Natural killer cell (primary cell): ENCODE data around the gene SOAT2. TPM values are rescaled to one million over a fixed set of nuclear protein-coding genes. Genes with fewer than 3 reads are reported as not detected.

Source experiments
- ATAC-seq, 3 donors: fragments of 150-1000 bp in 2 of 3; fragments of 200-7000 bp in 1 of 3; cut with Tn5 transposase; 1 replicate in 1 of 3; 2 replicates in 2 of 3; pipeline ENCODE4 v1.10.0; 2021; ENCODE audit warnings: mild to moderate bottlenecking in 2 of 3, moderate library complexity in 2 of 3
- DNase-seq, 2 donors: peaks; one replicate each; pipeline versions ENCODE4 v3.0.0 to v3.0.0-alpha.2; 2013 to 2021; ENCODE audit warnings: mixed read lengths in 1 of 2
- H3K27ac ChIP-seq: one replicate; pipeline ENCODE4 v1.5.1; 2013; ENCODE audit warnings: mild to moderate bottlenecking, low read length
- H3K27me3 ChIP-seq: one replicate; pipeline ENCODE4 v1.6.1; 2013; ENCODE audit warnings: low read length; ENCODE audit not compliant: control insufficient read depth, insufficient read depth
- H3K36me3 ChIP-seq: one replicate; pipeline ENCODE4 v1.6.1; 2013; ENCODE audit warnings: low read length; ENCODE audit not compliant: control insufficient read depth, insufficient read depth
- H3K4me1 ChIP-seq: one replicate; pipeline ENCODE4 v1.6.1; 2013; ENCODE audit warnings: low read length; ENCODE audit not compliant: control insufficient read depth, insufficient read depth
- H3K4me3 ChIP-seq: one replicate; pipeline ENCODE4 v1.5.1; 2013; ENCODE audit warnings: low read length
- H3K9me3 ChIP-seq: one replicate; pipeline ENCODE4 v1.6.1; 2013; ENCODE audit warnings: low read length; ENCODE audit not compliant: control insufficient read depth, insufficient read depth
- H3K27ac Mint-ChIP-seq, 2 donors: one replicate each; pipeline ENCODE4 v1.8.0; 2022; ENCODE audit warnings: mild to moderate bottlenecking in 2 of 2, mixed read lengths in 2 of 2, moderate library complexity in 1 of 2
- H3K27me3 Mint-ChIP-seq, 2 donors: one replicate each; pipeline ENCODE4 v1.8.0; 2022; ENCODE audit warnings: low read depth in 2 of 2, mixed read lengths in 2 of 2
- H3K36me3 Mint-ChIP-seq: one replicate; pipeline ENCODE4 v1.8.0; 2022; ENCODE audit warnings: mixed read lengths
- H3K4me1 Mint-ChIP-seq, 2 donors: one replicate each; pipeline ENCODE4 v1.8.0; 2022; ENCODE audit warnings: mixed read lengths in 2 of 2
- H3K4me3 Mint-ChIP-seq: one replicate; pipeline ENCODE4 v1.8.0; 2022; ENCODE audit warnings: mild to moderate bottlenecking, moderate library complexity, mixed read lengths
- H3K9me3 Mint-ChIP-seq, 2 donors: one replicate each; pipeline ENCODE4 v1.8.0; 2022; ENCODE audit warnings: mixed read lengths in 2 of 2
- CTCF ChIP-seq: fragments of 200-600 bp; IDR thresholded peaks from one replicate; pipeline ENCODE4 v1.8.0; 2022; ENCODE audit warnings: antibody characterized with exemption
- WGBS: methylation state at CpG from one replicate; pipeline ENCODE4 v1.1.7; 2013; ENCODE audit warnings: missing lambda C conversion rate; ENCODE audit not compliant: insufficient coverage; 5-methylcytosine and 5-hydroxymethylcytosine counted together
- intact Hi-C: fragments of 100-400 bp; cut with micrococcal nuclease; formaldehyde crosslinking; loops from one replicate; pipeline ENCODE4 v1.14.2; 2022
- total RNA-seq, 4 donors: library from RNA; stranded (reverse); fragments of 120-200 nt in 1 of 4; gene quantifications; one replicate each; pipeline versions ENCODE4 v1.2.3 to v1.2.4, GENCODE V29; 2013 to 2022

The SOAT2 gene
- total RNA-seq, 3 donors from 2014 or later (not counting 1 experiment from before 2014, with no cell fraction given), result not detected

DNA sequence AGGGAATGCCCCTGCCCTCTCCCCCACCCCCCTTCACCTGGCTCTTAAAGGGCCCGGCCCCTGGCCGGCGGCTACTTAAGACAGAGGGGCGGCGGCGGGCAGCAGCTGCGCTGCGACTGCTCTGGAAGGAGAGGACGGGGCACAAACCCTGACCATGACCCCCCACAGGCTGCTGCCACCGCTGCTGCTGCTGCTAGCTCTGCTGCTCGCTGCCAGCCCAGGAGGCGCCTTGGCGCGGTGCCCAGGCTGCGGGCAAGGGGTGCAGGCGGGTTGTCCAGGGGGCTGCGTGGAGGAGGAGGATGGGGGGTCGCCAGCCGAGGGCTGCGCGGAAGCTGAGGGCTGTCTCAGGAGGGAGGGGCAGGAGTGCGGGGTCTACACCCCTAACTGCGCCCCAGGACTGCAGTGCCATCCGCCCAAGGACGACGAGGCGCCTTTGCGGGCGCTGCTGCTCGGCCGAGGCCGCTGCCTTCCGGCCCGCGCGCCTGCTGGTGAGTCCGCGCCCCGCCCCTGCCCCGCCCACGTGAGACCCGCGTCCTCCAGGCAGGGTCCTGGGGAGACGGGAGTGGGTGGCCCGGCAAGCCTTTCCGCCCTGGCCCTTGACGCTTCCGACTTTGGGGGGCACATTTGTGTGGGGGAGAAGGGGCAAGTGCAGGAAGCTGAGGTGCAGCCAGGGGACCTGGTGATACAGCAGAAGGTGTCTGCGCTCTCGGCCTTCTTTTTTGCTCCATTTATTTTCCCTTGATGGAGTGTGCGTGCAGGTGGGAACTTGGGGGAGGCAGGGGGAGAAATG is 5.5 kb upstream of the SOAT2 start, which contains the start of gene IGFBP6:
IGFBP6 (plus strand) TSS at position 104 of the 790 bp plus-strand sequence; CDS start at position 155, 51 bp downstream.
- no peak within 1 kb of the TSS for H3K27ac ChIP-seq
- H3K4me1 ChIP-seq, result peaks cover 40% of the 10 kb centered on the region
- WGBS, result under 1% methylated on average over 51 of the region's 51 CpGs

DNA sequence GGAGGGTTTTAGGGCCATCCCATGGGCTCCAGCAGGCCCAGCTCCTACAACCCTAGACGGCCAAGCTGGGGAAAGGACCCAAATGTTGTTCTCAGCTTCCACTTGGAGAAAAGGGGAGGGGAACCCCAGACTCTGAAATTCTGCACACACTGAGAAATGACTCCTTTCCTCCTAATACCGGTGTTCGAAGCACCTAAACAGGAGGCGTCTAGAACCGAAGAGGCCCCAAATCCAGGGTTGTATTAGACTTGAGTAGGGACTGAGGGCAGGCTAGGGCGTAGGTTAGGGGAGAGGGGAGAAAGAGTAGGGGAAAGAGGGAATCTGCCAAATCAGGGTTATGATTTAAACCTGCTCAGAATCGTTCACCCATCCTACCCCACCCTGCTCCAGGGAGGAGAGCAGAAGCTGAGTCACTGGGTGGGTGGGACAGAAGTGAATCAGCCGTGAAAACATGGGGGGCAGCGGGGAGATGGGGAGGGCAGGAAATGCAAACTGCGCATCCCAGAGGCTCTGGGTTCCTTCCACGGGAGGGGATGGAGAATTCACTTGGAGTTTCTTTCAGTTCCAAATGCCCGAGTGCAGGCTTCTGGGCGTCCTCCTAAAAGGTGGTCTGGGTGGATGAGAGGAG is 4.8 kb upstream of the SOAT2 start:
- Histone ChIP-seq H3K9me3 (no peaks in the 10 kb centered on the region), H3K4me3 (no peak overlapping the region), H3K36me3 (no peaks in the 10 kb centered on the region), H3K27me3 (peaks cover 3% of the 10 kb centered on the region), H3K27ac (no peak overlapping the region), H3K4me1 (peaks cover 47% of the 10 kb centered on the region)
- H3K36me3 Mint-ChIP-seq, result no peaks in the 10 kb centered on the region
- peaks cover 0 to 9% of the 10 kb centered on the region in 2 donors for H3K27me3 Mint-ChIP-seq
- peak overlapping the region; percentile 78 for H3K4me3 Mint-ChIP-seq
- ATAC-seq (no peak), DNase-seq (peak in 1 of 2 donors; percentile 37)
- H3K9me3 Mint-ChIP-seq, result no peaks in the 10 kb centered on the region
- H3K4me1 Mint-ChIP-seq, result peaks cover 25 to 37% of the 10 kb centered on the region in 2 donors
- no peak for TF ChIP-seq CTCF
- H3K27ac Mint-ChIP-seq, result peak overlapping the region in 1 of 2 donors; percentile 49
- 55% methylated on average over 12 of the region's 13 CpGs for WGBS
- intact Hi-C loops, result no loop called here

More for the DNA sequence above, 5.5 kb upstream of the SOAT2 start, which contains the start of gene IGFBP6:
- Mint-ChIP-seq H3K4me3 (peak within 1 kb of the TSS; percentile 89), H3K27ac (peak within 1 kb of the TSS in 1 of 2 donors; percentile 49), H3K27me3 (peaks cover 0 to 9% of the 10 kb centered on the region in 2 donors), H3K9me3 (no peaks in the 10 kb centered on the region), H3K4me1 (peaks cover 19 to 31% of the 10 kb centered on the region in 2 donors), H3K36me3 (no peaks in the 10 kb centered on the region)
- ATAC-seq (peak; percentile 71 to 75 (median 73)), DNase-seq (peak; percentile 39 to 73)
- Histone ChIP-seq H3K4me3 (peak within 1 kb of the TSS; percentile 43), H3K27me3 (peaks cover 3% of the 10 kb centered on the region), H3K36me3 (no peaks in the 10 kb centered on the region), H3K9me3 (no peaks in the 10 kb centered on the region)
- no peak for TF ChIP-seq CTCF
- intact Hi-C loops, result no loop called here

DNA sequence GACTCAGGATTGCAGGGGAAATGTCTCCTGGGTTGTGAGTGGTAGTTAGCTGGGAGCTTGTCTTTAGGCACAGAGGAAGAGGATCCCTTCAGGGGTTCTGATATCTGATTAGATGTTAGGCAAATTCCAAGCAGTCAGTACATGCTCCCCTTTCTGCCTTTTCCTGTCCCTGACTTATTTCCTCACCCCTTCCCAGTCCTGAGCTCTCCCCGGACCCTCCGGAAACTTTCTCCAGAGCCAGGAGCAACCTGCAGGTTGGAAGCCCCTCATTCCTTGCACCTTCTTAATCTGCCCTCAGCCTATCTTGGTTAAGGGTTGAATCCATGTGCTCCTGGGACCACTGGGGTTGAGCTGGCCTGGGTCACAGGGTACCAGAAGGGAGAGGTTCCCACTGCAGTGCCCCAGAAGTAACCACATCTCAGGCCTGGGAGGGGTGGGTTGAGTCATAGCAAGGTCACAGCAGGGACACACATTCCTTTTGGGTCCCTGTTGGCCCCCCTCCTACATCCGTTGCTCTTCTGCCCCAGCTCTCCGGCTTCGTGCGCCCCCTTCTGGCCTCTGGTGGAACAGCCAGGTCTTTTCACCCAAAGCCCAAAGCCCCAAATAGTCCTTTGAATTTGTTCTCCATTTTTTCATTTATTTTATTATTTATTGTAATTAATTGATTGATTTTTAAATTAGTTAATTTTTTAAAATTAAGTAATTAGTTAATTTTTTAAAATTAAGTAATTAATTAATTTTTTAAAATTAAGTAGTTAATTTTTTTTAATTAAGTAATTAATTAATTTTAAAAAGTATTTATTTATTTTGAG is 4.0 kb upstream of the SOAT2 start:
- ATAC-seq (peak; percentile 72 to 84 (median 72)), DNase-seq (peak; percentile 83 to 91)
- no peak overlapping the region for H3K4me3 ChIP-seq
- H3K27ac ChIP-seq, result no peak overlapping the region
- peak; percentile 96 for TF ChIP-seq CTCF
- H3K36me3 ChIP-seq, result no peaks in the 10 kb centered on the region
- Mint-ChIP-seq H3K4me3 (peak overlapping the region; percentile 62), H3K27me3 (peaks cover 0 to 7% of the 10 kb centered on the region in 2 donors), H3K27ac (peak overlapping the region in 1 of 2 donors; percentile 49), H3K36me3 (no peaks in the 10 kb centered on the region), H3K4me1 (peaks cover 25 to 43% of the 10 kb centered on the region in 2 donors), H3K9me3 (no peaks in the 10 kb centered on the region)
- H3K27me3 ChIP-seq, result peaks cover 3% of the 10 kb centered on the region
- 27% methylated on average over 6 of the region's 6 CpGs for WGBS
- no peaks in the 10 kb centered on the region for H3K9me3 ChIP-seq
- intact Hi-C loops, result loop anchor here (1.0 kb wide), 1 partner anchor 33 kb away; no protein-coding TSS in a partner anchor
- peaks cover 52% of the 10 kb centered on the region for H3K4me1 ChIP-seq
